Activated T-cell treated with anti-CD3 and anti-CD28 coated beads, Interleukin-2, amount 50 U/mL, for 24 hours (primary cell): ENCODE results near the gene POP7.

Source experiments
- DNase-seq: peaks from one replicate; pipeline ENCODE4 v3.0.0-alpha.2; 2020
- H3K27ac Mint-ChIP-seq: 2 replicates; pipeline ENCODE4 v1.8.0; 2020; ENCODE audit warnings: mild to moderate bottlenecking, mixed read lengths
- H3K27me3 Mint-ChIP-seq: 2 replicates; pipeline ENCODE4 v1.8.0; 2020; ENCODE audit warnings: mixed read lengths
- H3K36me3 Mint-ChIP-seq: 2 replicates; pipeline ENCODE4 v1.8.0; 2020; ENCODE audit warnings: low read depth, mixed read lengths
- H3K4me1 Mint-ChIP-seq: 2 replicates; pipeline ENCODE4 v1.8.0; 2020; ENCODE audit warnings: low read depth, mixed read lengths
- H3K4me3 Mint-ChIP-seq: 2 replicates; pipeline ENCODE4 v1.8.0; 2020; ENCODE audit warnings: mild to moderate bottlenecking, moderate library complexity, mixed read lengths
- H3K9me3 Mint-ChIP-seq: 2 replicates; pipeline ENCODE4 v1.8.0; 2020; ENCODE audit warnings: mixed read lengths

The POP7 gene

DNA sequence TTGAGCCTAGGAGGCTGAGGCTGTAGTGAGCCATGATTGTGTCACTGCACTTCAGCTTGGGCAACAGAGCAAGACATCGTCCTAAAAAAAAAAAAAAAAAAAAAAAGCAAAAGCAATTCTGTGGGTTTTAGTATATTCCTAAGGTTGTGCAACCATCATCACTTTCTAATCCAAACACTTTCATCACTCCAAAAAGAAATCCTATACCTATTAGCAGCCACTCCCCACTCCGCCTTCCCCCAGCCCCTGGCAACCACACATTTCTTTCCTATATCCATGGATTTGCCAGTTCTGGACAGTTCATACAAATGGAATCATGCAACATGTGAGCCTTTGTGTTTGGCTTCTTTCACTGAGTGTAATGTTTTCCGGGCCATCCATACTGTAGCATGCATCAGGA, 47.8 kb downstream of the POP7 start:
- H3K4me1 Mint-ChIP-seq, result no peaks in the 10 kb centered on the region
- no peak overlapping the region for H3K27ac Mint-ChIP-seq
- DNase-seq, result no peak
- H3K36me3 Mint-ChIP-seq, result no peaks in the 10 kb centered on the region
- no peaks in the 10 kb centered on the region for H3K9me3 Mint-ChIP-seq
- H3K27me3 Mint-ChIP-seq, result peaks cover 26% of the 10 kb centered on the region
- no peak overlapping the region for H3K4me3 Mint-ChIP-seq
